Fibroblast of skin of left biceps (primary cell): Measurements from ENCODE around the gene PPP1R37.

ENCODE experiments used
- DNase-seq, 2 experiments: peaks; one replicate each; pipeline ENCODE4 v3.0.0-alpha.2; 2013; ENCODE audit warnings: low read depth in 2 of 2

Gene PPP1R37

GRCh38 chr19:45152504-45153338, 59.7 kb downstream of the PPP1R37 start:
- no peak for DNase-seq

GRCh38 chr19:45153339-45154063, 60.5 kb downstream of the PPP1R37 start:
- DNase-seq = no peak

- DNase-seq = no peak
Measured at GRCh38 chr19:45154064-45154827, 61.3 kb downstream of the PPP1R37 start.

- no peak for DNase-seq
Measured at GRCh38 chr19:45156011-45156630, 63.1 kb downstream of the PPP1R37 start.

- DNase-seq = no peak
Measured at GRCh38 chr19:45156751-45157150, 63.8 kb downstream of the PPP1R37 start.

GRCh38 chr19:45158503-45159209, 65.7 kb downstream of the PPP1R37 start:
- DNase-seq = no peak

DNA sequence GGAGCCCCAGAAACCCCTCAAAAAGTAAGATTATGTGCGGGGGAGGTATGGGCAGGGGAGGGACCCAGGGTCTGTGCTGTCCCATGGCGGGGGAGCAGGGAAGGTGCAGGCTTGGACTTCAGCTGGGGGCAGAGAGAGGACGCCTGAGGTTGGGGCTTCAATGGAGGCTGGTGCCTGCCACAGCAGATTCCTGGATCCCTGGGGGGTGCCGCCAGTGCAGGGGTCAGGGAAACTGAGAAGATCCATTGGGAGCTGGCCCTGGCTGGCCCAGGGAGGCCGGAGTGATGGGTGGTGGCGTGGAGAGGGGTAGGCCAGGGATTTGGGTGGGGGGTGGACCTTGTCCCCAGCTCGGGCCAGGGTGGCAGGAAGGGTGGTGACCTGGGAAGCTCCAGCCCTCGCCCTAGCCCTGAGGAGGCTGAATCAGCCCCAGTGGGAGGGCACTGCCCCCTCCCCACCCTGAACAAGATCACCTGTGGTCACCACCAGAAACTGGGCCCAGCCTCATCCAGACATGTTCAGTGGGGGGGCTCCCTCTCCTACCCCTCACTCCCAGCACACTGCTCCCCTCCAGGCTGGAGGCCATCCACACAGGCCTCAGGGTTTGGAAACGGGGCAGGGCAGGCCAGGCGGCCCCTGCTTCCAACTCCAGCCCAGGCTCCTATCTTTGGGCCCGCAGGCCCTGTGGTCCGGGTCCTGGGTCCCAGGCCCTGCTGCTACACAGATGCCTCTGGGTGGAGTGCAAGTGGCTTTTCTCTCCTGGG, 66.4 kb downstream of the PPP1R37 start:
- DNase-seq = no peak

GRCh38 chr19:45159971-45160324, 67.0 kb downstream of the PPP1R37 start:
- no peak for DNase-seq

- DNase-seq = no peak
Measured at GRCh38 chr19:45160870-45161737, 68.1 kb downstream of the PPP1R37 start, which contains the start of gene NKPD1. Gene NKPD1, minus strand, starts transcription at chr19:45160982. Its CDS starts 832 bp downstream, at chr19:45160150.

DNA sequence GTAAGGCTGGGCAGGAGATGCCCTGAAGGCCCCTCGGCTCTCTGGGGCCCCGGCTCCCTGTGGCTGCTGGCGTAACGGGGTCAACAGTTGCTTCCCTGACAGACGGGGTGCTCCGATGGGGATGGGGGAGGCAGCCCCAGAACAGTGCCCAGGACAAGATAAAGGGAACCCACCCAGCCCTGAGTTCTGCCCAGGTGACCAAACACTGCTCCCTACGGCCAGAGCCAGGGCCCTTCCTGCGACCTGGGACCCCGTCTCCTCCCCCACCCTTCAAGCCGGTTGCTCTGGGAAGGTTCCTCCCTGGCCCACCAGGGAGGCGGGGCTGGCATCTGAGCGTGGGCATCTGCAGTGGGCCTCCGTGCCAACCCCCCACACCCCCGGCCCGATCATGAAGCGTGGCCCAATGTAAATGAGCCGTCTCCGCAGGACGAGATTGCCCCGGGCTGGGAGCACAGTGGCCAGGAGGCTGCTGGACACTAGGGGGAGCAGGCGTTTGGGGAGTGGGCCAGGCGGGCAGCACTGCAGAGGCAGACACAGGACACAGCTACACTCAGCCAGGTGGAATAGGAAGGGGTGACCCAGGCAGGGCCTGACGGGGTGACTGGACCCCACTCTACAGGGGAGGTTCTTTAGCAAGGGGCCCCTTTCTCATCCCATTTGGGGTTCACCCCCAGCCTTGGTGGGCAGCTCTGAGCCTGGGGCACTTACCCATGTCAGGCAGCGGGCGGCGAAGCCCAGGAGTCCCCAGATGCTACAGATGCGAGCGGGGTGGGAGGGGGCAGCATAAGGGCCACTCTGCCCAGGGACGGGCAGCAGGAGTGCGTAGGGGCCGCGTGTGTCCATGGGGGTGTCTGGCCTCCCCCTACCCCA, 69.0 kb downstream of the PPP1R37 start:
- DNase-seq = no peak

GRCh38 chr19:45162608-45163143, 69.7 kb downstream of the PPP1R37 start:
- no peak for DNase-seq

DNA sequence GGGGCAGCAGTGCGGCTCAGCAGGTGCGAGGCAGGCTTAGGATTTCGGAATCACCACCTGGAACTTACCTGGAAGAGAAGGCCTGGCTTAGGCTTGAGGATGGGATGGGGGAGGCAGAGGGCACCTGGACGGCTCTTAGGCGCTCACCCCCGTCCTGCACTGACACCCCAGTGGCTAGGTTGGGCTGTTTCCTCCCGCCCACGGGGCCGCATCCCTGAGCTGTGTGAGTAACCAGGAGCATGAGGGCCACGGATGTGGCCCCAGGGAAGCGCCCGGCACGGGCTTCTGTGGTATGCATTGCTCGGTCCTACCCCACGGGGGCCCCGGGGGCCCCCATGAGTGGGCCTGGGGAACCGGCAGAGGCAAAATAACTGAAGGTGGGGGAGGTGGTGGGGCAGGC, 70.2 kb downstream of the PPP1R37 start:
- DNase-seq = no peak

DNA sequence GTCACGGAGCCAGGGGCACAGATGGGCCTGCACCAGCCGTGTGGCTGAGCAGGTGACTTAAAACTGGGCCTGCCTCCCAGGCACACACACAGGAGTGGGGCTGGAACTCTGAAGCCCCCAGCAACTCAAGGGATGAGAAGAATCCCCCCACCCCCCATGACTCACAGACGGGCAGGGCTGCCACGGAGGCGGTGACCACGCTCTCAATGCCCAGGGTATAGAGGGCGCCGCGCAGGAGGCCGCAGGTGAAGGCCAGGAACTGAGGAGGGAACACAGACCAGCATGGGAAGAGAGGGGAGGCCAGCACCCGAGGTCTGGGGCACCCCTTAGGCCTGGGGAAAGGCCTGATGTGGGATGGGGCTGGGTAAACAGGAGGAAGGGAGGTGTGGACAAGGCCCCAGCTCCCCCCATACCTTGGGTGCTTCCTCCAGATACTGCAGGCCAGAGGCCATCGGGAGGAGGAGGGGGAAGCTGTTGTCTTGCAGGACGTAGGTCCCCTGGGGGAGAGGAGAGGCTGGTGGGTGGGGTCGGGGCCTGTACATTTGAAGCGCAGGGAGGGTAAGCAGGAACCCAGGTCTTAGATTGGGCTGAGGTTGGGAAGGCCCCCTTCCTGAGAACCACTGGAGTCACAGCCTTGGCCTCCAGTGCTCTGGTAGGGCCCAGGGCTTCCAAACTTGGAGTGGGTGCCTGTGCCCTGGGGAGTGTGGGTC, 70.9 kb downstream of the PPP1R37 start:
- no peak for DNase-seq

DNA sequence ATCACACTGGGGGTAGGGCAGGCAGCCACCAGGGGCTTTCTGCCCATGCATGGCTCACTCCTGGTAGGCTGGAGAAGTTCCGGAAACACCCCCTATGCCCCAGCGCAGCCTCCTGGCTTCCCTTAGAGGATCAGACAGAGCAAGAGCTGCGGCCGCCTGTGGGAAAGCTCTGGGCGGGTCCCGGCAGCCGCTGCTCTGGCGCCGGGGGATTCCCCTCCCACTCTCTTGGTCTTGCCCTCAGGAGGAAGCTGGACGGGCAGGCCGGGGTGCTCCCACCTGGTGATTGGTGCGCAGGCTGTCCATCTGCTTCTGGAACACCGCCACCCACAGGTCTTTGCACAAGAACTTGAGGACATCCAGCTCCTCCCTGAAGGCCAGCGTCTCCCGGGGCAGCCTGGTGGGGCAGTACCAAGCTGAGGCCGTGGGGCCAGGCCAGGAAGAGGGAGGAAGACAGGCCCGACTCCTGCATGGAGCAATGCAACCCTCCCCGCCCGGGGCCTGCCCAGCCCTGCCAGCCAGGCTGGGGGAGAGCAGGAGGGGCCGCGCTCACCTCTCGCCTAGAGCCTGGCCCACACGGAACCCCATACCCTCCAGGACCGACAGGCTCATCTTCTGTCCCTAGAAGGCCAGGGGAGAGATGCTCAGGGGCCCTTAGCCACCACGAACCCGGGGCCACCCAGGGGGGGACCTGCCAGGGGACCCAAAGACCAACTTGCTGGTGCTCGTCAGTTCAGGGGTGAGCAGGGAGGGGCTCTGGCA, 71.8 kb downstream of the PPP1R37 start:
- no peak for DNase-seq

DNA sequence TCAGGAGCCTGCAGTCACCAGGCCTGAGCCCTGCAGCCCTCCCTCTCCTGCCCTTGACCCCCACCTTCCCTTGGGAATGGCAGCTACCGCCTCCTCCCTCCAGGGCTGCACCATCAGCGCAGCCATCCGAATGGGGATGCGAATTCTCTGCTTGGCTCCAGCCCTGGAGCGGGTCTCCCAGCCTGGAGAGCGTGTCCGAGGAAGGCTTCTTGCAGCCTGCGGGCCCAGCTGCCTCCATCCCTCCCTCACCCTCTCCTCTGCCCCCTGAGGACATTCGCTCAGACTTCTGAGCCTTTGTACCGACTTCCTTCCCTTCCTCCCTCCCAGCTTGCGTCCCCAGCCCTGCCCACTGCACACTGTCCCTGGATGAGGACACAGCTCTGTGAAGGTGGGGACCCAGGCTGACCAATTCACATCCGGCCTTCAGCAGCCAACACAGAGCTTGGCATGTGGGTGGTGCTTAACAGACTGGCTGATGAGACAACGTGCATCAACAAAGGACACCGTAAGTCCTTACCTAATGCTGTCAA, 73.8 kb downstream of the PPP1R37 start:
- DNase-seq = no peak

- DNase-seq = no peak
Measured at GRCh38 chr19:45168767-45169351, 75.9 kb downstream of the PPP1R37 start.
